Progenitor cell of endocrine pancreas (in vitro differentiated cells): ENCODE measurements around the gene GPR37L1. TPM values are rescaled to one million over a fixed set of nuclear protein-coding genes. Genes with fewer than 3 reads are reported as not detected.
"Not testable (repeated sequence)": the region's sequence is repeated elsewhere in the genome, so short reads cannot be mapped to it uniquely, and the experiment has no call there.

Experiments
- DNase-seq: peaks from one replicate; pipeline ENCODE4 v3.0.0; 2021; ENCODE audit warnings: low spot score; ENCODE audit not compliant: unreplicated experiment
- H3K27ac Mint-ChIP-seq: 2 replicates; pipeline ENCODE4 v1.8.0; 2021; ENCODE audit warnings: mild to moderate bottlenecking, moderate library complexity, mixed read lengths
- H3K27me3 Mint-ChIP-seq: 2 replicates; pipeline ENCODE4 v1.8.0; 2021; ENCODE audit warnings: mixed read lengths
- H3K36me3 Mint-ChIP-seq: 2 replicates; pipeline ENCODE4 v1.8.0; 2022; ENCODE audit warnings: mixed read lengths; ENCODE audit not compliant: insufficient read depth
- H3K4me1 Mint-ChIP-seq: 2 replicates; pipeline ENCODE4 v1.8.0; 2021; ENCODE audit warnings: low read depth, mixed read lengths
- H3K4me3 Mint-ChIP-seq: 2 replicates; pipeline ENCODE4 v1.8.0; 2021; ENCODE audit warnings: low read depth, mild to moderate bottlenecking, moderate library complexity, mixed read lengths
- H3K9me3 Mint-ChIP-seq: 2 replicates; pipeline ENCODE4 v1.8.0; 2021; ENCODE audit warnings: low read depth, mixed read lengths
- total RNA-seq: library from RNA; stranded (reverse); gene quantifications from 2 replicates; pipeline ENCODE4 v1.2.1, GENCODE V29; 2021
- TF ChIP-seq, protein P1 (sequence below): fragments of 200-600 bp; sonication (generic); IDR thresholded peaks from one replicate; pipeline ENCODE4 v1.5.0; 2021; ENCODE audit warnings: antibody characterized with exemption, mild to moderate bottlenecking; ENCODE audit not compliant: unreplicated experiment

Gene GPR37L1
- total RNA-seq, 1 donor from 2014 or later, result not detected

DNA sequence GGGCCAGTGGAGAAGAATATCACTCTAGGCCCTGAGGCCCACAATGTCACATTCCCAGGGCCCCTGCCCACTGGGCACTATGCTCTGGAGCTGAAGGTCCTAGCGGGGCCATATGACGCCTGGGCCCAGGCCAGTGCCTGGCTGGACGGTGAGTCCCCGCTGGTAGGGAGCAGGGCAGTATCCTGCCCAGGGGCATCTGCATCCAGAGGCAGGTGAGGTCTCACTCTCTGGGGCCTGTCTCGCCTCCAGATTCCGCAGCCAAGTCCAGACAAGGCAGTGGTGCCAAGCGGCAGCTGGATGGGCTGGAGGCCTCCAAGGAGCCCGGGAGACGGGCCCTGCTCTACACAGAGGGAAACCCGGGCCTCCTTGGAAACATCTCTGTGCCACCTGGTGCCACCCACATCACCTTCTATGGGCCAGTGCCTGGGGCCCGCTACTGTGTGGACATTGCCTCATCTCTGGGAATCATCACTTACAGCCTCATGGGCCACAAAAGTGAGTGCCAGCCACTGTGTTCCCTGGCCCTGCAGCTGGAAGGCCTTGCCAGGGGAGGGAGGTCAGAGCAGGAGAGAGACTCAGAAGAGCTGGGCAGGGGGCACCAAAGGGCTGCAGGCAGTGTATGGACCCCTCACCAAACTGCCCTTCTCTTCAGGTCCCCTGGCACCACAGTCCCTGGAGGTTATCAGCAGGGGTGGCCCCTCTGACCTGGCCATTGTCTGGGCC, 48.7 kb downstream of the GPR37L1 start:
- Mint-ChIP-seq H3K27ac (no peak overlapping the region), H3K36me3 (no peaks in the 10 kb centered on the region), H3K4me1 (peaks cover 3% of the 10 kb centered on the region), H3K9me3 (no peaks in the 10 kb centered on the region), H3K4me3 (no peak overlapping the region), H3K27me3 (peaks cover 3% of the 10 kb centered on the region)
- DNase-seq, result no peak
- TF ChIP-seq, protein P1, sequence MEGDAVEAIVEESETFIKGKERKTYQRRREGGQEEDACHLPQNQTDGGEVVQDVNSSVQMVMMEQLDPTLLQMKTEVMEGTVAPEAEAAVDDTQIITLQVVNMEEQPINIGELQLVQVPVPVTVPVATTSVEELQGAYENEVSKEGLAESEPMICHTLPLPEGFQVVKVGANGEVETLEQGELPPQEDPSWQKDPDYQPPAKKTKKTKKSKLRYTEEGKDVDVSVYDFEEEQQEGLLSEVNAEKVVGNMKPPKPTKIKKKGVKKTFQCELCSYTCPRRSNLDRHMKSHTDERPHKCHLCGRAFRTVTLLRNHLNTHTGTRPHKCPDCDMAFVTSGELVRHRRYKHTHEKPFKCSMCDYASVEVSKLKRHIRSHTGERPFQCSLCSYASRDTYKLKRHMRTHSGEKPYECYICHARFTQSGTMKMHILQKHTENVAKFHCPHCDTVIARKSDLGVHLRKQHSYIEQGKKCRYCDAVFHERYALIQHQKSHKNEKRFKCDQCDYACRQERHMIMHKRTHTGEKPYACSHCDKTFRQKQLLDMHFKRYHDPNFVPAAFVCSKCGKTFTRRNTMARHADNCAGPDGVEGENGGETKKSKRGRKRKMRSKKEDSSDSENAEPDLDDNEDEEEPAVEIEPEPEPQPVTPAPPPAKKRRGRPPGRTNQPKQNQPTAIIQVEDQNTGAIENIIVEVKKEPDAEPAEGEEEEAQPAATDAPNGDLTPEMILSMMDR, result no peak

DNA sequence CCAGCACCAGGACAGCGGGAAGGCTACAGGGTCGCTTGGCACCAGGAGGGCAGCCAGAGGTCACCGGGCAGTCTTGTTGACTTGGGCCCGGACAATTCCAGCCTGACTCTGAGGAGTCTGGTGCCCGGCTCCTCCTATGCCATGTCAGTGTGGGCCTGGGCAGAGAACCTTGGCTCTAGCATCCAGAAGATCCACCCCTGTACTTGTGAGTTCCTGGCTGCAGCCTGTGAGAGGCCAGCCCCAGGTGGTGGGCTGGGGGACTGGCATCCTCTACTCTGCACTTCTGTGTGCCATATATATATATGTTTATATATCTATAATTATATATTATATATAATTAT, 49.3 kb downstream of the GPR37L1 start:
- no peak for DNase-seq
- Mint-ChIP-seq H3K4me3 (no peak overlapping the region), H3K36me3 (no peaks in the 10 kb centered on the region), H3K27ac (no peak overlapping the region), H3K27me3 (peaks cover 3% of the 10 kb centered on the region), H3K9me3 (no peaks in the 10 kb centered on the region), H3K4me1 (peaks cover 3% of the 10 kb centered on the region)
- TF ChIP-seq, protein P1, result no peak

DNA sequence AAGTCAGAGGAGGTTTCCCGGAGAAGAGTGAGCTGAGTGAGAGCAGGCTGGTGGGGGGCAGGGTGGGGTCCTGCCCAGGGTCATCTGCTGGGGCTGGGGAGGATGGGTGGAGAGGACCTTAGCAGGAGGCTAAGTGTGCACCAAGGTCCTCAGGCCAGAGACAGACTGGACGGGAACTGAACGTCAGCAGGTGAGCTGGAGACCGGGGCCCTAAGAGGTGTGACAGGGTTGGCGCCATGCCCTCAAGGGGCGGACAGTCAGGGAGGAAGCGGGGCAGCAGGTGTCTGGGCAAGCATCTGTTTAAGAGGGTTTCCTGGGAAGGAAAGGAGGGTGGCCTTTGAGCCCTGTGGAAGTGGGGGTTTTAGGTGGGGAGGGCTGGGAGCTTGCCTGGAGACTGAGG, 51.3 kb downstream of the GPR37L1 start:
- Mint-ChIP-seq H3K9me3 (no peaks in the 10 kb centered on the region), H3K36me3 (no peaks in the 10 kb centered on the region), H3K4me1 (no peaks in the 10 kb centered on the region), H3K4me3 (no peak overlapping the region), H3K27ac (peak overlapping the region; percentile 56), H3K27me3 (peaks cover 6% of the 10 kb centered on the region)
- TF ChIP-seq, protein P1, result no peak
- DNase-seq, result no peak

GRCh38 chr1:202176949-202177927, 54.5 kb downstream of the GPR37L1 start:
- TF ChIP-seq, protein P1, result no peak
- peaks cover 15% of the 10 kb centered on the region for H3K27me3 Mint-ChIP-seq
- no peaks in the 10 kb centered on the region for H3K36me3 Mint-ChIP-seq
- H3K9me3 Mint-ChIP-seq, result no peaks in the 10 kb centered on the region
- H3K4me1 Mint-ChIP-seq, result no peaks in the 10 kb centered on the region
- DNase-seq, result no peak
- no peak overlapping the region for H3K27ac Mint-ChIP-seq
- no peak overlapping the region for H3K4me3 Mint-ChIP-seq

- peaks cover 5% of the 10 kb centered on the region for H3K4me1 Mint-ChIP-seq
- no peaks in the 10 kb centered on the region for H3K9me3 Mint-ChIP-seq
- H3K27ac Mint-ChIP-seq, result no peak overlapping the region
- H3K4me3 Mint-ChIP-seq, result no peak overlapping the region
- DNase-seq, result no peak
- peaks cover 29% of the 10 kb centered on the region for H3K27me3 Mint-ChIP-seq
- no peaks in the 10 kb centered on the region for H3K36me3 Mint-ChIP-seq
- TF ChIP-seq, protein P1, result no peak
Observed at GRCh38 chr1:202179828-202180750, 57.4 kb downstream of the GPR37L1 start.

- not testable (repeated sequence) for H3K9me3 Mint-ChIP-seq, H3K4me3 Mint-ChIP-seq, H3K36me3 Mint-ChIP-seq, DNase-seq, H3K27ac Mint-ChIP-seq, H3K4me1 Mint-ChIP-seq
- peaks cover 29% of the 10 kb centered on the region for H3K27me3 Mint-ChIP-seq
Observed at GRCh38 chr1:202180751-202181139, 58.0 kb downstream of the GPR37L1 start.
